GM19395 (cell line): ENCODE results near the gene GABRP.

Experiments used
- ATAC-seq: cut with Tn5 transposase; IDR thresholded peaks from one replicate; pipeline ENCODE4 v1.9.1; 2021; ENCODE audit warnings: mild to moderate bottlenecking, moderate library complexity; ENCODE audit not compliant: unreplicated experiment

GABRP gene, protein sequence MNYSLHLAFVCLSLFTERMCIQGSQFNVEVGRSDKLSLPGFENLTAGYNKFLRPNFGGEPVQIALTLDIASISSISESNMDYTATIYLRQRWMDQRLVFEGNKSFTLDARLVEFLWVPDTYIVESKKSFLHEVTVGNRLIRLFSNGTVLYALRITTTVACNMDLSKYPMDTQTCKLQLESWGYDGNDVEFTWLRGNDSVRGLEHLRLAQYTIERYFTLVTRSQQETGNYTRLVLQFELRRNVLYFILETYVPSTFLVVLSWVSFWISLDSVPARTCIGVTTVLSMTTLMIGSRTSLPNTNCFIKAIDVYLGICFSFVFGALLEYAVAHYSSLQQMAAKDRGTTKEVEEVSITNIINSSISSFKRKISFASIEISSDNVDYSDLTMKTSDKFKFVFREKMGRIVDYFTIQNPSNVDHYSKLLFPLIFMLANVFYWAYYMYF

DNA sequence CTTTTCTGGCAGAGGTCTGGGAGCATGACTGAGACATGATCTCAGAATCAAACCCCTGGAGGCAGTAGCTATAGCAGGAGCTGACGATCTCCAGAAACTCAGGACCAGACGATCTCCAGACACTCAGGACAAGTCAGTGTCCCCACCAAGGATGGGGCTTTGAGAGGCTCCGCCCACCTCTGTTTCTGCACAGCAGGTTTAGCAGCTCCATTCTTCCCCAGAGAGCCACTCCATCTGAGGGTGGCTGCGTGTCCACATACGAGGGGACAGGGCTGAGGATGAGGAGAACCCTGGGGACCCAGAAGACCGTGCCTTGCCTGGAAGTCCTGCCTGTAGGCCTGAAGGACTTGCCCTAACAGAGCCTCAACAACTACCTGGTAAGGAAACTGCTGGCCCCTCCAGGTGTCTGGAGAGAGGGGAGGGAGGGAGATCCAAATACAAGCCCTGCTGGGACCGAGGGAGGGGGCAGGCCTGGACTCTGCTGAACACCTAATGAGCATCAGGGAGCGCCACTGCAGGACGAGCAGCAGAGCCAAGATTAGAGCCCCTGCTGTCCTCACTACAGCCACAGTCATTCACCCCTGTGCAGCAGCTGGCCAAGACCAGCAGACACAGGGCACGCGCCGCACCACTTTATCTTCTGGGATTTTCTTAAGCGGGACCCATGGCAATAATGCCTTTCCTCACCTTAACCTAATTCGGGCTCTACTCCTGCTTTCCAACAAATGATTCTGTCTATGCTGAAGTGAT is at the start of gene GABRP:
TSS of gene GABRP (plus strand) at position 228 of the 750 bp plus-strand sequence. CDS start 4,891 bp downstream, outside the sequence.
- ATAC-seq, result no peak

DNA sequence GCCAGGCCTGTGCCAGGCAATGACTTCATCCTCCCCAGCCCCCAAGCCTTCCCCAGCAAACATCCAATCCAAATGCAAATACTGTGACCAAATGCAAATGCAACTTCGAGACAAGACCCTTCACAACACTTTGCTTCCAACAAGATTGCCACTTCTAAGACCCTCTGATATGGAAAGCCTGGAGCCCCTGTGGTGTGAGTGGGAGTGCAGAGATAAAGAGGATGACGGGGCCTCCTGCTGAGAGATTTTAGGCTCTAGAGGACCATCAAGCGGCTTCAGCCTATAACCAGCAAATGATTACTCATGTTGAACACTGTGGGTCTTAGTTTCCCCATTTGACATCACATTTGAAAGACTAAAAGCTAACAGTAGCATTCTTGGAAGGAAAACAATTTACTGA is 46.6 kb upstream of the GABRP start:
- no peak for ATAC-seq

DNA sequence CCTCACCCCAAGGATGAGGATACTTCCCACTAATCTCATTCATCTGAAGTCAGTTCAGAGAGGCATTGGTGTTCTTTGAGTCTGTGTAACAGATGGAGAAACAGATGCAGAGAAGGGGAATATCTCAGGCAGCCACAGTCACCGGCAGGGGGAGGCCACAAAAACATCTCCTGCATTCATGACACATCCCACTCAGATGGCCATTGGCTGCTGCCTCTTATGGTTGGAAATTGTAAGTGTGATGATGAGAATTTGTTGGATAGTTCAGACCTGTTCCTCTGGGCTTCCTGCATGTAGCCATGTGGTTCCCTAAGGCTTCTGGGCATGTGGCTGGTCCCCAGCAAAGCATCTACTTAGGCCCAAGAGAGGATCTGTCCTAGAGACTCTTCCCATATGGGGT is 45.9 kb upstream of the GABRP start:
- no peak for ATAC-seq

DNA sequence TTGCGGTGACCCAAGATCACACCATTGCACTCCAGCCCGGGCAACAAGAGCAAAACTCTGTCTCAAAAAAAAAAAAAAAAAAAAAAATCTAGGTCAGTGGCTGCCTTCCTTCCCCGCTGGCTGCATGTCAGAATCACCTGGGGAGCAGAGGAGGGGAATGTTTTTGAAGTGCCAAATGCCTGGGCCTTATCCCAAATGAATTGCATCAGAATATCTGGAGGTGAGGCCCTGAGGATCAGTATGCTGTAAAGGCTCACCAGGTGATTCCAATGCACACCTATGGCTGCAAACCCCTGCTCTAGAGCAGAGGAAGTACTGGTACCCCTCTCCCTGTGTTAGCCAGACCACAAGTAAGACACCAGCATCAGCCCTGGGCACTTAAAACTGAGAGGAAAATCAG is 44.7 kb upstream of the GABRP start:
- ATAC-seq, result no peak

DNA sequence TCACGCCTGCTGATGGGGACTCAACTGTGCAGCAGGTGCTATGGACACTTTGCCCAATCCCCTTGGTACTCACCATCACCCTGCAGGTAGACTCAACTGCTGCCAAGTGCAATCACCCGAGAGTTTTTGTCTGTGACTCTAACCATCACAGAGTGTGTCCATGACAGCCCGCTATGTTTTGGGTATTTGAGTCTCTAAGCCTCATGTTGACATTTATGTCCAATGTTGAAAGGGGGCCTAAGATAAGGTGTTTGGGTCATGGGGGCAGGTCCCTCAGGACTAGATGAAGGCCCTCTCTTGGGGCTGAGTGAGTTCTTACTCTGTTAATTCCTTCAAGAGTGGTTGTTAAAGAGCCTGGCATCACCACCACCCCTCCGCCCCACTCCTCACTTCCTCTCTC is 44.1 kb upstream of the GABRP start:
- ATAC-seq, result no peak

DNA sequence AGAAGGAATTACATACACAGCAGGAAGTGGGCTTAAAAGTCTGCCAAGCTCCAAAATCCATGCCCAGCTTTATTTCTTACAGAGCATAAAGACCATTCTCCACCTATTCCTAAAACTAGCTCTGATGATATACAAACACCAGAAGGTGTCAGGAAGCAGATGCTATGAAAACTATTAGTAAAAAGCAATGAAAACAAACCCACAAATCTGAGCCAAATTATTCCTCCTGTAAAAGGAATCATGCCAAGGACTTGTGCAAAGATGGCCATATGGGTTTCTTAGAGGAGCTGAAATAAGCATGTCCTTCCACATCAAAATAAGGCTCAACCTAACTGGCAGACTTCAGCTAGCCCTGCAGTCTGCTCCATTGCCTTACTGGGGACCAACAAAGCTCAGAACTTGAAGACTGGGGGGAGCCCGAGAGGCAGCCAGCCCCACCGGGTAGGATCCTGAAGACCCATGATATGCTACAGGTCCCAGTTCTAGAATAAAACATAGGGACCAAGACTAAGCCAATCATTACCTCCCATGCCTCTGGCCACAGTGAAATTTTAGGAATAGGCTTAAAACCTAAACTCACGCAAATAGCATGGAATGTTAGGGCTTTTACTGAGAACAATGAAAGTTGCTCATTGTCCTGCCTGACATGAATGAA is 42.8 kb upstream of the GABRP start:
- no peak for ATAC-seq

DNA sequence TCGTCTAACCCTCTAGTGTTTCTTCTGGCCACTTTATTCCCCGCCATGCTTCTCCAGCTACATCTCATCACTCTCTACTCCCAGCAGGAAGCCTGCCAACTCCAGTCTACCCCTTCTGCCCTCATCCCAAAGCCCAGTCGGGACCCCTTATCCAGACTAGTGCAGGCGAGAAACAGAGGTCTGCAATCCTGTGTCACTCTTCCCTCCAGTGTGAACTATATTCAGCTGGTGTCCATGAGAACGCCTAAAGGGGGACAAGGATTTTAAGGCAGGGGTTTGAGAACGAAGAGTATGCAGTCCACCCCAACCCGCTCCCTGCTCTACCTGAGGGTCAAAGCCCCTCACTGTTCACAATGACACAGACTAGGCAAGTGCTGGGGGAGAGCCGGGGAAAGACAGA is 41.7 kb upstream of the GABRP start:
- no peak for ATAC-seq

DNA sequence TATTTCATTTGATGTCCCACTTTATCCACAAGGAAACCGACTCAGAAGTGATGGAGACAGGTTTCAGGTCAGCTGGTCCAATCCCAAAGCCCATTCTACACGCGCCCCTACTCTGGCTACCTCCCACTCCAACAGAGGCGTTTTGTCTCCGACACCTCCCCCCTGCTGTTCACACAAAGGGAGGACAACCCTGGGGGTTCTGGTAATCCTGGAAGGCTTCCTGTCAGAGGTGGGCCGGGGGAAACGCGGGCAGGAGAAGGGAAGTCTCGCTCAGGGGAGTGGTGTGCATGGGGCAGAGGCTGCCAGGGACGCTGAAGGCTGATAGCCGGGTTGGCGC is 39.7 kb upstream of the GABRP start:
- no peak for ATAC-seq

DNA sequence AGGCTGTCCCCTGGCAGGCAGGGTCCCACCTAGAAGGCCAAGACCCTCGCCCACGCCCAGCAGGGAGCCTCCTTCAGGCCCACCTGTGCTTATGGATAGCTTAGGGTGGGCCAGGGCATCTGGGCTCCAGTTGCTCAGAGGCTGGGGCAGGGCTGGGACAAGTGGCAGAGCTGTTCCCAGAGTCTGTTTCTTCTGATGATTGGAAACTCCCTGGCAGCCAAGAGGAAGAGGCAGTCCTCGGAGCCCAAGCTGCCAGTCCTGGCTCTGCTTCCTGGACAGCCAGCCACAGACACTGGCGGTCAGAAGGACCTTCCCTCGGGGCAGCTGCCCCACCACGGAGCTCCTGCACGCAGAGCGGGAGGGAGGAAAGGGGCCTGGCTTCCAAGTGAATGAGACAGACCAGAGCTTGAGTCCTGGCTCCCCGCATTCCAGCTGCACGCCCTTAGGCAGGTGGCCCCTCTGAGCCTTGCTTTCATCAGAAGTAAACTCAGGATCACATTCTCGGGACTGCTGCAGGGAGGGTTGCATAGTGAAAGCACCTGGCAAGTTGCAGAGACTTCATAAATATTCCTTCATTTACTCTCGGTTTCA is 37.9 kb upstream of the GABRP start:
- ATAC-seq, result no peak

DNA sequence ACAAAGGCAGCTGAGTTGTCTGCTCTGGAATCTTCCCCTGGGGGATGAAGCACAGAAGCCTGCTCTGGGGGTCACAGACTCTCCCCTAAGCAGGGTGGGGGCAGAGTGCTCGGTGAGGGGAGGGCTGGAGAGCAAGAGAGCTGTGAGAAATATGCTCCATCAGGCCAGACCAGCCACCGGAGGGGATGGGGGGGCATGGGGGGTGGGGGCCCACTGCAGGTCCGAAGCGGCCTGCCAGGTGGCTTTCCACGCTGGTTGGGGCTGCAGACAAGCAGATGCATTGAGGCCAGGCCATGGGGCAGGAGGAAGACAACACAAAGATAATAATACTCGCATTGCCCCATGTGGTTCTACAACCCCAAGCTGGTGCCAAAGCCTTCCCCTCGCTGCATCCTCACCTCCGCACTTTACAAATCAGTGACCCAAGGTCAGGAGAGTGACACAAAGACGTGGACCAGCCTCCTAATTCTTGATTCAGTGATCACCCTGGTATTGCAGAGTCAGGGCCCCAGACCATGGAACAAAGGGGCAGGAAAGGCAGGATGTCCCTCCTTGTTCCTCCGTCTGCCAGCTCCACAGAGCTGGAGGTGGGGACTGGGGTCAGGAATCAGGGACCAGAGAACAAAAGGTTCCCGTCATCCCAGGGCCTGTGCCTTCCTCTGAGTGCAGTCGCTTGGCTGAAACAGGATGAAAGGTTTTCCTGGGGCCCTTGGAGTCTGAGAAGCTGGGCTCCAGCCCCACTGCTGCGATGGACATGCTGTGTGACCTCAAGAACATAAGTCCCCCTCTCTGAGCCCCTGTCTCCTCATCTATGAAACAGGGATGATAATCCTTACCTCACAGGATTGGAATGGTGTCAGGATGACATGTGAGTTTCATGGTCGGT is 37.2 kb upstream of the GABRP start:
- ATAC-seq, result no peak

DNA sequence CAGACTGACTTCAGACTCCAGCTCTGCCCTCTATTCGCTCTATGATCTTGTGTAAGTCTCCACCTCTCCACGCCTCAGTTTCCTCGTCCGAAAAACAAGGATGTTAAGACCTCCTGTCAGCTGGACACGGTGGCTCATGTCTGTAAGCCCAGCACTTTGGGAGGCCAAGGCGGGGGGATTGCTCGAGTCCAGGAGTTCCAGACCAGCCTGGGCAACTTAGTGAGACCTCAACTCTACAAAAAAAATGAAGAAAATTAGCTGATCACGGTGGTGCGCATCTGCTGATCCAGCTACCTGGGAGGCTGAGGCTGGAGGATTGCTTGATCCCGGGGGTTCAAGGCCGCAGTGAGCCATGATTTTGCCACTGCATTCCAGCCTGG is 36.6 kb upstream of the GABRP start:
- ATAC-seq, result no peak

DNA sequence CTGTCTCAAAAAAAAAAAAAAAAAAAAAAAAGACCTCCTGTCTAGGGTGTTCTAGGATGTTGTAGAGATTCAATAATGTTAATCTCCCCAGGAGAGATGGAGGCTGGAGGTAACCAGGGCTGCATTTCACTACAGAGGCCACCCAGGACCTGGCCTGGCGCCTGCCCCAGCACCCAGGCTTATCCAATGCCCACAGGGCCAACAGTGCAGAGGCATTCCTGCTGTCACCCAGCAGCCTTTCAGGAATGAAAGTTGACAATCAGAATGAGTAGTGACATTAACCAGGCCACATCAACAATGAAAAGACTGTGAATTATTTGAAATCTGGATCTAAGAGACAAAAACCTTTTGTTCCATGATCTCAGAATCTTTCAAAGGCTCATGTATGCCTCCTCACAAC is 36.2 kb upstream of the GABRP start:
- ATAC-seq, result no peak

DNA sequence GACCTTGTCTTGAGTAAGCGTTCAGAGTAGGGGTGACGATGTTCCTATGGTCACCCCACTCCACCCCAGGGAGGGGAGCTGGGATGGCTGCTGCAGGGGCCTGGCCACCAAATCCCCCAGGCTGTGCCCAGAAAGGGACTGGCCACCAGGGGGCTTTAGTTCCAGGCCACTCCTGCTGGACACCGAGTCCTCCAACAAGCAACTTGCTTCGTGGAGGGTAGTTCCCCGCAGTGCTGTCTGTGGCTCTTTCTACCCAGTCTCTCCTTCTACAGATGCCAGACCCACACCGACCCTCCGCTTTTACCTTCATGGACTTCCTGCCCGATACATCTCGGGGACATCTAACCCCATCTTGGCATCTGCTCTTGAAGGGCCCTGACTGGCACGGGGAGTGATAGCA is 35.7 kb upstream of the GABRP start:
- ATAC-seq, result no peak

DNA sequence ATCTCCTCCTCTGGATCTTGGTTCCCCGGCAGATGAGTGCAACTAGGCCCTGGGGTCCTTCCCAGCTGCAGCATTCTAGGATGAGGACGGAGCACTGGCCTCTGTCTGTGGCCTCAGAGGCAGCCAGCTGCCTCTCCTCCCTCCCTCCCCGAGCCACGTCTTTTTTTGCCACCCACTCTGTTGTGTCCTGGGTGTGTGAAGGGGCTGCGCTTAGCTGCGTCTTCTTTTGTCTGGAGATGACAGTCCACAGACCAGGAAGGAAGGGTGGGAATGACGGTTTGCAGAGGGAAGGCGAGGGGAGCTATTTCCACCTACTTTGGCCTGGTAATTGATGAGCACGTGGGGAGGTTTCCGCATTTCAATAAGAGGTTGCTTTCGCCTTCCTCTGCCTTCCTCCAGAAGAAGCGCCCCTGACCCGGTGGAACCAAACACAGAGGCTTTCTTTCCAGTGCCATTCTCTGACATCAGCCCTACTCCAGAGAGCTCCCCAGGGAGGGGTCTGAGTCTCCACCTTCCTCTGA is 34.5 kb upstream of the GABRP start:
- no peak for ATAC-seq

DNA sequence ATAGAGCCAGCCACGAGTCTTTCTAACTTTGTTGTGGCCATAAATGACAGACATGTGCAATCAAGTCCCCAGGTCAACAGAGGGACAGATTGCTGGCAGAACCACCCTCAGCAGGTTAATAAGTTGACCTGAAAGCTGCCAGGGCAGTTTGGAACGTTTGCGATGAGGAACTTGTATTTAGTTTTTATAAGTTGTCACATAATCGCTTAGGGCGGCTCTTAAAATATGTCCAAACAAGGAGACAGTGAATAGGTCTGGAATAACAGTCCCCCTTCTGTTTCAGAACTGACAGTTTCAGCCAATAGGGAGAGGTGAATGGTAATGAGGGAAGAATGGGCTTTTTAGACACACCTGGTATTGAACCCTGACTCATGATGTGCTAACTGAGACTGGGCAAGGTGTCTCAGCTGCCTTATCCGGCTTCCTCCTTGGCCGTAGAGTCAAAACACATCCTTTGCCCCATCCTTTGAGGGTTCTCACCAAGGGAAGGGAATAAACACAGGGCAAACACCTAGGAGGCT is 33.6 kb upstream of the GABRP start:
- ATAC-seq, result no peak

DNA sequence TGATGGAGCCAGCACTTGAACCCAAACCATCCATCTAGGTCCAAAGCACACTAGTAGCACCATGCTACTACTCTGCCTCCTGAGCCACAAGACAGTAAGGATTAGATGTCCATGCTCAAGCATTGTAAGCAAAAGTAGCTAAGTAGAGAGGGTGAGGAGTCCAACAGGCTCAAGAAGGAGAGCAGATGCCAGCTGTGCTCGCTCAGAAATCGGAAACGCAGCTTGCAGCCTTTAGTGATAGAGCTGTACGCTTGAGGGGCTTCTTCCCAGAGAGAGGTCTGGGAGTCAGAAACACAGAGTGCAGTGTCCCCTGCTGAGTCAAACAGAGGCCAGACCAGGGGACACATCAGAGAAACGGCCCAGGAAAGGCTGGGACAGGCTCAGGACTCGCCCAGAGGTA is 32.7 kb upstream of the GABRP start:
- no peak for ATAC-seq

DNA sequence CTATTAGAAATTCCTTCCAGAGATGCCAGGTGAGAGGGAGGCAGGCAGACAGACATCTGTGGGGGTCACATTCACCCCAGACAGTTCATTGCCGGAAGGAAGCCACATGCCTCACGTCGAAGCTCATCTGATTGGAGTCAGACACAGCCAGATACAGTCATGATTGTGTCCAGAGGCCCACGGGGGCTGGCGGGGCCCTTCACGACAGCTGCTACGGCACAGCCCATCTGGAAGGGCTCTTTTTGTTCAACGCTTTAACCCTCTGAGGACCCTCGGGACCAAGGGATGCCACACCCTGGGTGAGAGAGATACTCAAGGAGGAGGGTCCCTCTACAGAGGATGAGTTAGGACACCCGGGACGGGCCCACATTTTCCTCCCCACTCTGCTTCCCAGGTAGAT is 31.9 kb upstream of the GABRP start:
- no peak for ATAC-seq

DNA sequence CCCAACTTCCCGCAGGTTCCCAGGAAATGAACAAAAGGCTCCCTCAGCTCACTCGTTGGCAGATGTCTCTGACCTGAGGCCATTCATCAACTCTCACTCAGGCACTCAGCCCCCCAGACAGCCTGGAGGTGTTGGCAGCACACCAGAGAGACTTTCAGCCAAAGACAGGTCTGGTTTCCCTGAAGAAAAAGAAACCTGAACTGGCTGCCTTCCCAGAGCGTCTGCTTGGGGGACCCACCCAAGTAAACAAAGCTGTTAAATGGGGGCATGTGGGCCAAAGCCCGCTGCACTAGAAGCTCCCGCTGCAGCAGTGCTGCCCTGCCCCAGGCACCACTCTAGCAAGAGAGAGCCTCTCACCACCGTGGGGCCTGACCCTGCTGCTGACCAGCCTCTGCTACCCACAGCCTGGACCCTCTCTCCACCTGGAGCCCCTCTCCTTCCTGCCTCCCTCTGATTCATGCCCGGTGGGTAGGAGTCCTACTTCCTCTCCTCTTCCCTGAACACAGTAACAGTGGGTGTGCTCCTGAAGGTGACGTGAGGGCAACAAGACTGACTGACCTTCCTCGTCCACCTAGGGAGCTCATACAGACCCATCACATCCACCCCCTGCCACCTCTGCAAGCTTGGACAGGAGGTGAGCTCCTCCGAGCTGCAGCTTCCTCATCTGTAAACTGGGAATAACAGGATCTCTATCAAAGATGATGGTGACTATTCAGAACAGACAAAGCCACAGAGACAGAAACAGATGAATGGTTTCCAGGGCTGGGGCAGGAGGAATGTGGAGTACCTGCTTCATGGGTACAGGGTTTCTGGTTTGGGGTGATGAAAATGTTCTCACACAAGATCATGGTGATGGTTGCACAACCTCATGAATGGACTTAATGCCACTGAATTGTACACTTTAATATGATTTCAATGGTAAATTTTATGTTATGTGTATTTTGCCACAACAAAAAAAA is 31.0 kb upstream of the GABRP start:
- no peak for ATAC-seq

DNA sequence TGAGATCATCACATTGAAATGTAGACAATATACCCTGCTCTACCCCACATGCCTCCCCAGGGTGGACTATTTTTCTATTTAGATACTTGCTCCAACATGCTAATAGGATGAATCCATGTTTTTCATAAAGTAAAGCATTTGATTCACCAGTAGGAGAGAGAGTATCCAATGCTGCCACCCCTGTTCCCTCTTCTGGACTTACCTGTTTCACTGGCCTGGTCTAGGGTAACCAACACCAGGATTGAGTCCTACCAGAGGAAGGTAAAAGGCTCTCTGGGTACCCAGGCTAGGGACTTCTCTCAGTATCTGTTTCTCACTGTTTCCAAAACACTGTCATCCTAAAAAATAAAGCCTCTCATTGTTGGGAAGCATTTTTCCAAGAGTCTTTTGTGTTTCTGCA is 30.2 kb upstream of the GABRP start:
- ATAC-seq, result no peak
